ENCODE measurements around the gene URB1. TPM values are rescaled to one million over a fixed set of nuclear protein-coding genes. Genes with fewer than 3 reads are reported as not detected.

Gene URB1
- total RNA-seq, 4 donors from 2014 or later, result 11.1 to 24.8 (median 17.9) TPM

- no peaks in the 10 kb centered on the region for H3K9me3 ChIP-seq
- WGBS, 2 donors, result 91 to 93% methylated on average over 7 of the region's 7 CpGs
- no peak for DNase-seq
- H3K36me3 ChIP-seq, result peaks cover 0 to 12% (median 0%) of the 10 kb centered on the region in 3 donors
- intact Hi-C loops (cut with DNase I), result no loop called here
- TF ChIP-seq CTCF (IDR thresholded peaks at IDR 0.05) (no peak), POLR2A (IDR thresholded peaks at IDR 0.05) (no peak)
- no peaks in the 10 kb centered on the region for H3K4me1 ChIP-seq
- H3K4me3 ChIP-seq, result no peak overlapping the region
- H3K27me3 ChIP-seq, result no peaks in the 10 kb centered on the region
- no peak overlapping the region for H3K27ac ChIP-seq
Measured at GRCh38 chr21:32297449-32297848, 95.4 kb downstream of the URB1 start.

- intact Hi-C loops (cut with DNase I), result no loop called here
- H3K4me3 ChIP-seq, result no peak overlapping the region
- 97% methylated on average over 4 of the region's 4 CpGs for WGBS, 2 donors
- no peak overlapping the region for H3K27ac ChIP-seq
- peaks cover 0 to 7% (median 0%) of the 10 kb centered on the region in 3 donors for H3K36me3 ChIP-seq
- DNase-seq, result no peak
- H3K4me1 ChIP-seq, result no peaks in the 10 kb centered on the region
- no peaks in the 10 kb centered on the region for H3K27me3 ChIP-seq
- H3K9me3 ChIP-seq, result no peaks in the 10 kb centered on the region
- no peak for TF ChIP-seq CTCF (IDR thresholded peaks at IDR 0.05)
- TF ChIP-seq POLR2A (IDR thresholded peaks at IDR 0.05), result no peak
Measured at GRCh38 chr21:32285476-32285875, 107.3 kb downstream of the URB1 start.

- no peaks in the 10 kb centered on the region for H3K9me3 ChIP-seq
- intact Hi-C loops (cut with DNase I), result no loop called here
- WGBS, 2 donors, result 78 to 83% methylated on average over 6 of the region's 6 CpGs
- H3K27ac ChIP-seq, result no peak overlapping the region
- no peak for TF ChIP-seq POLR2A (IDR thresholded peaks at IDR 0.05)
- no peak for TF ChIP-seq CTCF (IDR thresholded peaks at IDR 0.05)
- peaks cover 0 to 7% (median 0%) of the 10 kb centered on the region in 3 donors for H3K36me3 ChIP-seq
- peaks cover 13 to 18% (median 15%) of the 10 kb centered on the region in 3 donors for H3K4me1 ChIP-seq
- no peak overlapping the region for H3K4me3 ChIP-seq
- no peak for DNase-seq
- H3K27me3 ChIP-seq, result no peaks in the 10 kb centered on the region
Measured at GRCh38 chr21:32282992-32283391, 109.8 kb downstream of the URB1 start.

GRCh38 chr21:32281531-32281930 lies 111.3 kb downstream of the URB1 start:
- 88 to 92% methylated on average over 6 to 7 of the region's 7 CpGs for WGBS, 2 donors

GRCh38 chr21:32279377-32279680 lies 113.5 kb downstream of the URB1 start:
- Histone ChIP-seq H3K4me1 (peaks cover 15 to 29% (median 18%) of the 10 kb centered on the region in 3 donors), H3K4me3 (peak overlapping the region; percentile 75 to 91 (median 82)), H3K9me3 (no peaks in the 10 kb centered on the region), H3K27me3 (no peaks in the 10 kb centered on the region), H3K36me3 (peaks cover 0 to 14% (median 0%) of the 10 kb centered on the region in 3 donors), H3K27ac (peak overlapping the region; percentile 75 to 84 (median 76))
- TF ChIP-seq CTCF (IDR thresholded peaks at IDR 0.05) (no peak), POLR2A (IDR thresholded peaks at IDR 0.05) (no peak)
- 3 to 8% methylated on average over 9 to 10 of the region's 10 CpGs for WGBS, 2 donors
- intact Hi-C loops (cut with DNase I), result no loop called here
- DNase-seq, result no peak

More at GRCh38 chr21:32281531-32281930, 111.3 kb downstream of the URB1 start:
- Histone ChIP-seq H3K36me3 (peaks cover 0 to 7% (median 0%) of the 10 kb centered on the region in 3 donors), H3K27ac (no peak overlapping the region), H3K27me3 (no peaks in the 10 kb centered on the region), H3K4me3 (no peak overlapping the region), H3K9me3 (no peaks in the 10 kb centered on the region), H3K4me1 (peaks cover 15 to 29% (median 18%) of the 10 kb centered on the region in 3 donors)
- intact Hi-C loops (cut with DNase I), result no loop called here
- DNase-seq, result no peak
- TF ChIP-seq CTCF (IDR thresholded peaks at IDR 0.05) (no peak), POLR2A (IDR thresholded peaks at IDR 0.05) (no peak)
